ENCODE measurements around the gene FAM53A.
"Not testable (repeated sequence)": the region's sequence is repeated elsewhere in the genome, so short reads cannot be mapped to it uniquely, and the experiment has no call there.

The FAM53A gene

DNA sequence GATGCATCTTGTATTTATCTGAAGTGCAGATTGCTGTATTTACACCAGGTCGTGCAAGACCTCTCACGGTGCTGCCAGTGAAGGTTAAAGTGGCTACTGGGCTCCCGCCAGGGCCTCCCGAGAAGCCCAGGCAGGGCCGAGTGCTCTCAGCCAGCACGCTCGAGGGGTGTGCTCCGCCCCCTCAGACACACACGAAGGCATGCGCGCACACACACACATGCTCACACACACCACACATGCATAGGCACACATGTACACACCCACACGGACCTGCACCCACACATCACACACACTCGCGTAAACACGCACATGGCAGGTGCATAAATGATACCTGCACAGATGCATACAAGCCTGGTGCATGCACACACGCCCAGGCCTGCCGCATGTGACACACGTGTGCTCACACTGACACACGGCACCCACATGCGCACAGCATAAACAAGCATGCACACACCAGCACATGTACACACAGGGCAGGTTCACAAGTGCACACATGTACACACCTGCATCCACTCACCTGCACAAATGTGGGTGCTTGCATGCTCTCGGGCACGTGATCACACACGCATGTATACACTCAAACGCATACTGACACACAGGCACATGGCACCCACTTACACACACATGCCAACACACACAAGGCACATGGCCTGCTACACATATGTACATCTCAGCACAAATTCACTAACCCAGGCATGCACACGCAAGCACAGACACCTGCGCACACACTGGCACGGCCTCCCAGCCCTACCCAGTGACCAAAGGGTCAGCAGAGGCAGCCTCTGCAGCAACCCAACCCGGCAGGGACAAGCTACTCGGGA lies 71.6 kb downstream of the FAM53A start:
- no peak overlapping the region for H3K4me3 ChIP-seq (replicated peaks in 1 of 2; ENCODE audit: low read depth in 2 of 2, low read length in 2 of 2)
- no peak for DNase-seq (ENCODE audit: low read depth in 2 of 2)
- TF ChIP-seq, protein P1, sequence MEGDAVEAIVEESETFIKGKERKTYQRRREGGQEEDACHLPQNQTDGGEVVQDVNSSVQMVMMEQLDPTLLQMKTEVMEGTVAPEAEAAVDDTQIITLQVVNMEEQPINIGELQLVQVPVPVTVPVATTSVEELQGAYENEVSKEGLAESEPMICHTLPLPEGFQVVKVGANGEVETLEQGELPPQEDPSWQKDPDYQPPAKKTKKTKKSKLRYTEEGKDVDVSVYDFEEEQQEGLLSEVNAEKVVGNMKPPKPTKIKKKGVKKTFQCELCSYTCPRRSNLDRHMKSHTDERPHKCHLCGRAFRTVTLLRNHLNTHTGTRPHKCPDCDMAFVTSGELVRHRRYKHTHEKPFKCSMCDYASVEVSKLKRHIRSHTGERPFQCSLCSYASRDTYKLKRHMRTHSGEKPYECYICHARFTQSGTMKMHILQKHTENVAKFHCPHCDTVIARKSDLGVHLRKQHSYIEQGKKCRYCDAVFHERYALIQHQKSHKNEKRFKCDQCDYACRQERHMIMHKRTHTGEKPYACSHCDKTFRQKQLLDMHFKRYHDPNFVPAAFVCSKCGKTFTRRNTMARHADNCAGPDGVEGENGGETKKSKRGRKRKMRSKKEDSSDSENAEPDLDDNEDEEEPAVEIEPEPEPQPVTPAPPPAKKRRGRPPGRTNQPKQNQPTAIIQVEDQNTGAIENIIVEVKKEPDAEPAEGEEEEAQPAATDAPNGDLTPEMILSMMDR (IDR thresholded peaks at IDR 0.05; ENCODE audit: low read depth, low read length), result no peak

- H3K4me3 ChIP-seq (replicated peaks in 1 of 2; ENCODE audit: low read depth in 2 of 2, low read length in 2 of 2), result no peak overlapping the region
- TF ChIP-seq, protein P1 (IDR thresholded peaks at IDR 0.05; ENCODE audit: low read depth, low read length), result no peak
- no peak for DNase-seq (ENCODE audit: low read depth in 2 of 2)
Observed at GRCh38 chr4:1611501-1611870, 72.6 kb downstream of the FAM53A start.

DNA sequence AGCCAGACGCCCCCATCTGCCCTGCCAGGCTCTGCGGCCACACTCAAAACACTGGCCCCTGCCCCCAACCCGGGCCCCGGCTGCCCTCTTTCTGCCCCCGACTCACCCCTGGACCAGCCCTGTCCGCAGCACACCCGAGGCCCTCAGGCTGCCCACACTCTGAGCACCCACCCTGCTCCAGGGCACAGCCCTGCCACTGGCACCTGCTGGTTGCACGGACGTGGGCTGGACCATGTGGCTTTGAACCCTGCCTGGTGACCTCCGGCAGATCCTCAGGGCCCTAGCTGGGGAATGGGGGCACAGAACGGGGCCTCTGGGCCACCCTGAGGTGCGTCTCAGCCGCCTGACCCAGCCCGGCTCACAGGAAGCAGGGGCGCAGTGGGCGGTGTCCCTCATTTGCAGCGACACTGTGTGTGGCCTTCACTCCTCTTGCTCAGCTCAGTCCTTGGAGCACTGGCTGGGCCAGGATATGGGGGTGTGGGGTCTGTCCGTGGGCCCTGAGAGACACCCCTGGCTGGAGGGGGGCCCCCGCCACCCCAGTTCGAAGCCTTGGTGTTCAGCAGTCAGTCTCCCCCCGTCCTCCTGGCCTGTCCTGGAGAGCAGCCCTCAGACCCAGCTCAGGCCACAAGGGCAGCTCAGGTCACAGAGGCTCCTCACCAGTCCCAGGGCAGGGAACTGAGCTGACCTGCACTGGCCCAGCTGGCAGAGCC lies 73.2 kb downstream of the FAM53A start:
- DNase-seq (ENCODE audit: low read depth in 2 of 2), result no peak
- no peak overlapping the region for H3K4me3 ChIP-seq (replicated peaks in 1 of 2; ENCODE audit: low read depth in 2 of 2, low read length in 2 of 2)
- TF ChIP-seq, protein P1 (IDR thresholded peaks at IDR 0.05; ENCODE audit: low read depth, low read length), result no peak

GRCh38 chr4:1609901-1610790 lies 74.0 kb downstream of the FAM53A start:
- TF ChIP-seq, protein P1 (IDR thresholded peaks at IDR 0.05; ENCODE audit: low read depth, low read length), result no peak
- no peak overlapping the region for H3K4me3 ChIP-seq (replicated peaks in 1 of 2; ENCODE audit: low read depth in 2 of 2, low read length in 2 of 2)
- no peak for DNase-seq (ENCODE audit: low read depth in 2 of 2)

DNA sequence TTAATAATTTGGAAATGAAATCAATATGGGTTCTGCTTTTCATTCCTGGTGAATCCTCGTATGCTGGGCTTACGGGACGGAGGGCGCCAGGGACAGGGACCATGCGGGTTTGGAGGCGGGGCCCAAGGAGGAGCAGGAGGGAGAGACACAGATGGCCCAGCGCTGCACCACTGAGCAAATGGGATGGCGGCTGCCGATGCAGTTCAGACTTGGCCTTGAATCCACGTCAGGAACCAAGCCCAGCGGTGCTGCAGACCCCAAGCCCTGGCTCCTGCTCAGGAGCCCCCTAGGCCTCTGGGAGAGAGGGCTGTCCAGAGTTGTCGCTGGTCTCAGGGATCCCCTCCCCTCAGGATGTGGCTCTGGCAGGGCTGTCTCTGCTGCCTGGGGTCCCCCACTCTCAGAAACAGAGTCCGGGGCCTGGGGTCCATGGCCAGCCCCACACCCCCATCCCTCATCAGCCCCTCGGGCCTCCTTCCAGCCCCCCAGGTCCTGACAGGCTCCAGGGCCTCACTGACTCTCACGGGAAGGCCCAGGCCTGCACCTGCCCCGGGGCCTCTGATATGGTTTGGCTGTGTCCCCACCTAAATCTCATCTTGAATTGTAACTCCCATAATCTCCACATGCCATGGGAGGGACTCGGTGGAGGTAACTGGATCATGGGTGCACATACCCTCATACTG lies 75.2 kb downstream of the FAM53A start:
- H3K4me3 ChIP-seq (replicated peaks in 1 of 2; ENCODE audit: low read depth in 2 of 2, low read length in 2 of 2), result no peak overlapping the region
- TF ChIP-seq, protein P1 (IDR thresholded peaks at IDR 0.05; ENCODE audit: low read depth, low read length), result no peak
- DNase-seq (ENCODE audit: low read depth in 2 of 2), result no peak

DNA sequence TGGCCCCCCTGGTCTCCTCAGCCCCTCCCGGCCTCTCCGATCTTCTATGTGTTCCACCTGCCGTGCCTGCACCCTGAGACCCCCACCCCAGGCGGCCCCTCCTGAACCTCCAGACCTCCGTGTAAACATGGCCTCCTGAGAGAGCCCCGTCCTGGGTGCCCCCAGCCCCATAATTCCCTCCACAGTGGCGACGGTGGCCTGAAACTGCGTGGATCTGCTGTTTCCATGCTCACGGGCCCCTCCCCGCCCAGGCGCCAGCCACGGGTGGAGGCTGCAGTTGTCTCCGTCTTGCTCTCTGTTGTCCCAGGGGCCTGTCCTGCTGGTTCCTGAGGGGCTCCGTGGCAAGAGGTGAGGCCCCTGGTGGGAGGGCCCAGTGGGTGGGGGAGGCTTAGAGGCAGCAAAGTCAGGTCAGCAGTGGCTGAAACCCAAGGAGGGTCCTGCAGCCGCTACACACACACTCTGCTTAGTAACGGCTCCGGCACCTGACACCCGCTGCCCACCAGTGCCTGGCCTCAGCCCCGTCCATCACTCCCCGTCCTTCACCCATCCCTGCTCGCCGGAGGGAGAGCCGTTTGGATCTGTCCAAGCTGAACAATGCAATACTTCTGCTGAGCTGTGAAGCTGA lies 75.8 kb downstream of the FAM53A start:
- no peak overlapping the region for H3K4me3 ChIP-seq (replicated peaks in 1 of 2; ENCODE audit: low read depth in 2 of 2, low read length in 2 of 2)
- TF ChIP-seq, protein P1 (IDR thresholded peaks at IDR 0.05; ENCODE audit: low read depth, low read length), result no peak
- no peak for DNase-seq (ENCODE audit: low read depth in 2 of 2)

- not testable (repeated sequence) for H3K4me3 ChIP-seq (replicated peaks in 1 of 2; ENCODE audit: low read depth in 2 of 2, low read length in 2 of 2)
Observed at GRCh38 chr4:1607436-1608195, 76.5 kb downstream of the FAM53A start.

More at GRCh38 chr4:1607436-1608195, 76.5 kb downstream of the FAM53A start:
- not testable (repeated sequence) for DNase-seq (ENCODE audit: low read depth in 2 of 2)

Measured in cardiac fibroblast (primary cell).